Muscle of arm (tissue), 12 donors: ENCODE results near the gene SUPT3H. TPM values are rescaled to one million over a fixed set of nuclear protein-coding genes. Genes with fewer than 3 reads are reported as not detected.
"Not testable (repeated sequence)": the region's sequence is repeated elsewhere in the genome, so short reads cannot be mapped to it uniquely, and the experiment has no call there.

Source experiments
- DNase-seq: peaks from one replicate; pipeline ENCODE4 v3.0.0-alpha.2; 2013
- polyA plus RNA-seq, 12 donors: library from polyadenylated mRNA; unstranded; fragments of 120-200 nt; gene quantifications; one replicate each; pipeline ENCODE4 v1.2.1, GENCODE V29; 2013; ENCODE audit not compliant: insufficient read length in 12 of 12

Gene SUPT3H
- polyA plus RNA-seq, 12 donors: 9.8 to 12.7 (median 11.8) TPM; not detected in 2

GRCh38 chr6:45118754-45119153 is 259.0 kb downstream of the SUPT3H start:
- no peak for DNase-seq

GRCh38 chr6:45116714-45117410 is 260.9 kb downstream of the SUPT3H start:
- no peak for DNase-seq

- DNase-seq: no peak
Measured at GRCh38 chr6:45115696-45116095, 262.0 kb downstream of the SUPT3H start.

DNA sequence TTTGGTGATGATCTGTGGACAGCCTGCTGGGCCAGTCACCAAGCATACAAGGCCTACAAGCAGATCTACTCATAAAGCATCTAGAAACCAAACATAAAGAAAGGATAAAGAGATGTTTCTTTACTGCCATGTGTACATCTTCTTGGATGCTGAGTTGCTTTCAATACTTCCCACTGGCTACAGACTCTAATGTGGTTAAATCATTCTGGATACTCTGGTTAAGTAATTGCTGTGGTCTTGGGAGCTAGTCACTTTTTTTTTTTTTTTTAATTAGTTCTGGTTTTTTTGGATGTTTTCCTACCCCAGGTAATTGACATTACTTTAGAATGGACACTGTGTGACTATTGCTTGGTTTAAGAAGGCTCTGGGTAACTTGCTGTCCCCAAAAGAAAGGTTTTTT is 265.0 kb downstream of the SUPT3H start:
- DNase-seq: no peak

DNA sequence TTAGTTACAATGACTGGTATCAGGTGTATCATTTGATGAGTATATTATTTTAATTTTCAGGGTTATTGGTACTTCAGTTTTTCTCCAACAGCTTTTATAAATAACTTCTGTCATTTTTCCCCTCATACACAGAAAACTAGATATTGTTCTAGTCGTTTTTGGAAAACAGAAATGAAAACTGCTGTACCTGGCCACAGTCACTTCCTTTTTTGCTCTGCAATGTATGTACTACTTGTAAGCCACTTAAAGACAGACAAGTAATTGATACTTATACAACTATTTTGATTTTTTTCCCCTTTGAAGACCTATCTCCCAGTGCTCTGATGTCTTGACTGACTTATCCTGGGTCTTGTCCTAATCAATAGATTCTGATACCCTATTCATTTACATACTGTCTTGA is 268.2 kb downstream of the SUPT3H start:
- DNase-seq: no peak

DNA sequence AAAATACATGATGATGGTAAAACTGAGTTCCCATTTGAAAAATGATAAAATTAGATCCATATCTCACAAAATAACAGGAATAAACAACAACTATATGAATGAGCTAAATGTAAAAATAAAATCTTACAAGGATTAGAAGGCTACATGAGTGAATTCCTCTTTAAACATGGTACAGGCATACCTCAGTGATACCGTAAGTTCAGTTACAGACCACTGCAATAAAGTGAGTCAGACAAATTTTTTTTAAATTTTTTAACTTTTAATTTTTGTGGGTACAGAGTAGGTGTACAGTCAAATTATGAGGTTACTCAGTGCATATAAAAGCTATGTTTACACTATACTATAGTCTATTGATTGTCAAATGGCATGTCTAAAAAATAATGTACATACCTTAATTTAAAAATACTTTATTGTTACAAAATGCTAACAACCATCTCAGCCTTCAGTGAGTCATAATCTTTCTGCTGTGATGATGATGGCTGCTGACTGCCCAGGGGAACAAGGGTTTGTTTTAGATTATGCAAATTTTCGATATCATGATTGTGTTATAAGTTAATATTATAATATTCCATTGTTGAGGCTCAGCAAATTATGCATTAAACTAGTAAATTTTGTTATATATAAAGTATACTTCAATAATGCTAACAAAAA is 272.4 kb downstream of the SUPT3H start:
- DNase-seq: no peak

DNA sequence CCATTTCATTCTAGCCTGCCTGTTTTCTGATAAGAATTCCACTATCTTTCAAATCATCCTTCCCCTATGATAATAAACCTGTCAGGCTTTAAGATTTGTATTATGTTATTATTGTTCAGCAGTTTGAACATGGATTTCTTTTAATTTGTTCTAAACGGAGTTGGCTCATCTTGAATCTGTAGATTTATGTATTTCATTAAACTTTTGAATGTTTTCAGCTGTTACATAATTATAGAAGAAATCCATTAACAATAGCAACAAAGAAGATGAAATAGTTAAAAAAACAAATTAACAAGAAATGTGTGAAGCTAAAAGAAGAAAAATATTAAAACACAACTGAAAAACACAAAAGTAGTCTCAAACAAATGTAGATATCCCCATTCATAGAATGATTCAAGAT is 273.3 kb downstream of the SUPT3H start:
- DNase-seq: no peak

- DNase-seq: no peak
Measured at GRCh38 chr6:45098256-45098655, 279.5 kb downstream of the SUPT3H start.

DNA sequence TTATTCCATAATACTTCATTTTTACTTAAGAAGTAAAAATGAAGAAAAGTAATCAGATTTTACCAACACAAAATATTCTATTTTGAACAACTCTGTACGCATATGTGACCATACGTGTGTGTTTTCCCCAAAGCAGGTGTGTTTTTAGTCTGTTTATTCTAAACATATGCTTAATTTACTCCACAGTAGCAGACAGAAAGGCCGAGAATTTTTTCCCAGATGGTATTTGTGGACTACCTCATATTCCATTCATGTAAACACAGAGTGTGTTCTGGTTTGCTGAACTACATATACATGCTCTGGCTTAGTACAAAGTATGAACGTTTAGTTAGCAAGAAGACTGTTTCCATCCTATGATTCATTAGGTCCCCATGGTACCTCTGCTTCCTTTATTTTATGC is 282.9 kb downstream of the SUPT3H start:
- DNase-seq: no peak

DNA sequence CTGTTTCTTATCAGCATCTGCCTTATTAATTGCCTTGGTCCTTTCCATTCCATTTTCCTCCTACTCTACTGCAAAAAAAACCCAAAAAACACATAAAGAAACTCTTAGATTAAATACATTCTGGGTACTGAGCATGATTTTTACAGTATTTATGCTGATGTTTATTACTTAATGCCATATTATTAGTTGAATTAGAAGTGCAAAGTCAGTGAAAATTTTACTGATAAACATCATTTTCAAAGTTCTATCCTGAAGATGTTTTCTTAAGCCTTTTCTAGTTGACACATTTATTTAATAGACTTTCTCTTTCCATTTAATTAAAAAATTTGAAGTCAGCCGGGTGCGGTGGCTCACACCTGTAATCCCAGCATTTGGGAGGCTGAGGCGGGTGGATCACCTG is 285.6 kb downstream of the SUPT3H start:
- no peak for DNase-seq

GRCh38 chr6:45086360-45087084 is 291.2 kb downstream of the SUPT3H start:
- DNase-seq: no peak

GRCh38 chr6:45084257-45084656 is 293.5 kb downstream of the SUPT3H start:
- no peak for DNase-seq

- no peak for DNase-seq
Measured at GRCh38 chr6:45082091-45082490, 295.6 kb downstream of the SUPT3H start.

DNA sequence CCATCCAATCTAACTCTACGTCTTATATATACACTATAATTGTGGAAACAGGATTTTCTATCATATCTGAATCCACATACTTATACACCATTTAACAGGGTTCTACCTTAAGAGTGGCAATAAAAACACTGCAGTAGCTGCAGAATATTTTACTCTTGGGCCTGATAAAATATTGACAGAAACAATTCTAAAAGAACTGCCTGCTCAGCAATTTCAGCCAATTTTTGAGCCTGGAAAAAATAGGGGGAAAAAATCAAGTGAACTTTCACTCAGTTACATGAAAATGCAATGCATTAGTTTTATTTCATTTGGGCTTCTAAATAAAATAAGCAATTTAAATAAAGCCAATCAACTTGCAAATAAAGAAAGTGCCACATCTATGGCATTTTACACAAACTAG is 296.1 kb downstream of the SUPT3H start:
- no peak for DNase-seq

DNA sequence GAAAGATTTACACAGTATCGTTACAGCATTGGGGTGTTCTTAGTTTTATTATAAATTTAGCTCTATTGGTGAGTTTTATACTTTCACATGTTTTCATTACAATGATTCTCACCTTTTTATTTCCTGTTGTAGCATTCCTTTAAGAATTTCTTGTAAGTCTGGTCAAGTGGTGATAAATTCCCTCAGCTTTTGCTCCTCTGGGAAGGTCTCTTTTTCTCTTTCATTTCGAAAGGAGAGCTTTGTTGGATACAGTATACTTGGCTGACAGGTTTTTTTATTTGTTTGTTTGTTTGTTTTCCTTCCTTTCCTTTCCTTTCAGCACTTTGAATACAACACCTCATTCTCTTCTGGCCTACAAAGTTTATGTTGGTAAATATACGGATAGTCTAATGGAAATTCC is 299.3 kb downstream of the SUPT3H start:
- no peak for DNase-seq

DNA sequence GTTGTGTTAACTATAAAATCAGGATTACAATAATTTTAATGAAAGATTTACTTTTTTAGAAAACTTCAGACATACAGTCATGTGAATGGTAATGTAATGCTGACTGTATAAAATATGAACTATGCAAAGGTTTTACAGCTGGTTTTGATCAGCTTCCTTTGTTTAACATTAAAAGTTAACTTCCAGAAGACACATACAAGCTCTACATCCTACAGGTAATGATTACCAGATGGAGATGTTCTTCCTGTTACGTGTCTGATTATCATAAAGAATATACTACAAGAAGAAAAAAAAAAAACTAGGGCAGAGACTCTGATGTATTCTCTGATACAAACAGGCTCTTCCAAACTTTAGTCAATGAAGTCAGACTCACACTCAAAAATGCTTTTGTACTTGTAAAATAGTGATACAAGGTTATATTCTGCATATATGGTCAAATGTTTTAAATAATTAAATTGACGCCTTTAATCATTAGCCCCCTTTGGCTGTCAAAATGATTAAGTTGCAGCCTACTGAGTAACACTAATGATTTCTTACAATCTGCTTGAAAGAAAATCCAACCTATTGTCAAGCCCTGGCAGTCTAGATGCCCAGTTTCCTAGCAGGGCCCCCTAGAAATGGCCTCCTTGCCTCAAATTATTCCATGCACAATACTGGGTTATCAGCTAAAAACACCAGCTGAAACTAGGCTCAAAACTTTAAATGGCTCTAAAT is 301.4 kb downstream of the SUPT3H start:
- DNase-seq: no peak

- no peak for DNase-seq
Measured at GRCh38 chr6:45075246-45075645, 302.5 kb downstream of the SUPT3H start.

DNA sequence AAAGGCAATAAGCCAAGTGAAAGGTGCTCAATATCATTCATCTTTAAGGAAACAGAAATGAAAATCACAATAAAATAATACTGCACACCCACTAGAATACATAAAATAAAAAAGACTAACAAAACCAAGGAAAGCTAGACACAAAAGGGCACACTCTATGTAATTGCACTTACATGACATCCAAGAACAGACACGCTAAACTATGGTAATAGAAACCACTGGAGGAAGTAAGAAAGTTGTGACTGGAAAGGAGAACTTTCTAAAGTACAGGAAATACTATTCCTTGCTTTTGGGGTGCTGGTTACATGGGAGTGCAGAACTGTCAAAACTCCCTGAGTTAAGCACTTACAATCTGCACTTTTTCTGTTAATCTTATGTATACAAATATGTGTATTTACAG is 303.3 kb downstream of the SUPT3H start:
- DNase-seq: no peak

GRCh38 chr6:45073771-45074170 is 304.0 kb downstream of the SUPT3H start:
- no peak for DNase-seq

DNA sequence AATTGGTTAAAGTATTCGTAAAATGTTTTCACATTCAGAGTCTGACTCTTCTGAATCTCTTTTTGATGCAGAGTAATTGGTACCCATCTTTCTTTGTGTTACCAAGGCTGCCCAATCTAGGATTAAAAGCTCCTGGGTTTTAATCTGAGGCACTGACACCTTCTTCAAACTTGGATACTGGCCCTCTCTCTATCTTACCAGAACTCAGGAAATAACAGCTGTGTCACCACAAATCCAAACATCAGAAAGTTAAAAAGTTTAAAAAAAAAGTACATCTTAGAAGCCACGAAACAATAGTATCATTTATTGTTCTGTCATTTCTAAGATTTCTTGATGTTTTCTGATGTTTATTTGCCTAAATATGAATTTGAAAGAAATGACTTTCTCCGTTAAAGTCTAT is 305.1 kb downstream of the SUPT3H start:
- no peak for DNase-seq

DNA sequence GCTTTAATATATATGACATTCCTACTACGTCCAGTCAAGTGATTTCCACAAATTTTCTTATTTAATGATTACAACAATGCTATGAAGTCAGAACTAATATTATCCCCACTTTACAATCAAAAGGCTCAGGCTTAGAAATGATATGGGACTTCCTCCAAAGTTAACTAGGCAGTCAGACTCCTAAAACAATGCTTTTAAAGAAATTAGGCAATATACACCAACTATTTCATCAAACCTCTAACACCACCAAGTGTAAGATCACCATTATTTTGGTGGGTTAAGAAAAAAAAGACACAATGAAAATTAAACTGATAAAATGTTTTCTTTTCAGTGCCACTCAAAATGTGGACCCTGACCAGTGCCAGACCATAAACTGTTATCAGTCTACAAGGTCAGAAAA is 305.7 kb downstream of the SUPT3H start:
- no peak for DNase-seq

- DNase-seq: no peak
Measured at GRCh38 chr6:45069091-45069490, 308.6 kb downstream of the SUPT3H start.

GRCh38 chr6:45067446-45067845 is 310.3 kb downstream of the SUPT3H start:
- DNase-seq: not testable (repeated sequence)
